RPMI8226 (cell line): ENCODE results near the gene KAT2B.
"Not testable (repeated sequence)": the region's sequence is repeated elsewhere in the genome, so short reads cannot be mapped to it uniquely, and the experiment has no call there.

Experiments
- DNase-seq: peaks from one replicate; pipeline ENCODE4 v3.0.0-alpha.2; 2015

Gene KAT2B

GRCh38 chr3:20042331-20042730, 2.1 kb downstream of the KAT2B start:
- no peak for DNase-seq

GRCh38 chr3:20043396-20043795, 3.1 kb downstream of the KAT2B start:
- peak; percentile 94 for DNase-seq

GRCh38 chr3:20043825-20044224, 3.6 kb downstream of the KAT2B start:
- DNase-seq, result no peak

GRCh38 chr3:20045141-20045540, 4.9 kb downstream of the KAT2B start:
- DNase-seq, result not testable (repeated sequence)

GRCh38 chr3:20046556-20046955, 6.3 kb downstream of the KAT2B start:
- no peak for DNase-seq

GRCh38 chr3:20047341-20047779, 7.1 kb downstream of the KAT2B start:
- no peak for DNase-seq

- no peak for DNase-seq
These were observed 8.0 kb downstream of the KAT2B start for GRCh38 chr3:20047976-20048883.

- DNase-seq, result no peak
These were observed 11.0 kb downstream of the KAT2B start for GRCh38 chr3:20051123-20051806.

- DNase-seq, result no peak
These were observed 12.6 kb downstream of the KAT2B start for GRCh38 chr3:20052851-20053250.

- peak; percentile 96 for DNase-seq
These were observed 14.3 kb downstream of the KAT2B start for GRCh38 chr3:20054549-20054987.

GRCh38 chr3:20055020-20055775, 15.0 kb downstream of the KAT2B start:
- peak; percentile 78 for DNase-seq

GRCh38 chr3:20055842-20056241, 15.6 kb downstream of the KAT2B start:
- no peak for DNase-seq

GRCh38 chr3:20056725-20057611, 16.7 kb downstream of the KAT2B start:
- peak; percentile 72 for DNase-seq

- no peak for DNase-seq
These were observed 17.4 kb downstream of the KAT2B start for GRCh38 chr3:20057612-20058180.

GRCh38 chr3:20059929-20060328, 19.7 kb downstream of the KAT2B start:
- DNase-seq, result no peak

- no peak for DNase-seq
These were observed 20.9 kb downstream of the KAT2B start for GRCh38 chr3:20060974-20061685.

GRCh38 chr3:20062996-20063395, 22.8 kb downstream of the KAT2B start:
- no peak for DNase-seq

GRCh38 chr3:20064387-20064786, 24.1 kb downstream of the KAT2B start:
- DNase-seq, result no peak

GRCh38 chr3:20064796-20065564, 24.7 kb downstream of the KAT2B start:
- DNase-seq, result no peak

- no peak for DNase-seq
These were observed 25.8 kb downstream of the KAT2B start for GRCh38 chr3:20066079-20066478.
